HCT116 (cell line): ENCODE measurements around the gene CAMP.
"Not testable (repeated sequence)": the region's sequence is repeated elsewhere in the genome, so short reads cannot be mapped to it uniquely, and the experiment has no call there.

Experiments
- CBX3 ChIP-seq: IDR thresholded peaks from 2 replicates; pipeline ENCODE4 v1.6.1; 2012; ENCODE audit warnings: low read depth
- EZH2phosphoT487 ChIP-seq: fragments of 200-600 bp; IDR thresholded peaks from 2 replicates; pipeline ENCODE4 v1.6.1; 2018; ENCODE audit warnings: antibody characterized with exemption, borderline replicate concordance
- FOSL1 ChIP-seq: IDR thresholded peaks from 2 replicates; pipeline ENCODE4 v1.6.1; 2012; ENCODE audit warnings: low read depth
- JUND ChIP-seq: IDR thresholded peaks from 2 replicates; pipeline ENCODE4 v1.6.1; 2012
- POLR2A ChIP-seq: IDR thresholded peaks from 2 replicates; pipeline ENCODE4 v1.7.0; 2011; ENCODE audit warnings: borderline replicate concordance; ENCODE audit not compliant: insufficient read depth, insufficient read length; ENCODE audit errors: extremely low read depth
- POLR2AphosphoS5 ChIP-seq: IDR thresholded peaks from 2 replicates; pipeline ENCODE4 v1.6.1; 2011; ENCODE audit warnings: mild to moderate bottlenecking, low read depth, low read length, moderate library complexity
- TF ChIP-seq, protein P1 (sequence below), 3 experiments: fragments of 200-600 bp in 1 of 3; sonication (generic) in 1 of 3; IDR thresholded peaks in 2 of 3; conservative IDR thresholded peaks in 1 of 3; 2 replicates each; pipeline ENCODE4 v1.5.1; 2012 to 2017; ENCODE audit warnings: low read depth in 2 of 3, low read length in 2 of 3, antibody characterized with exemption in 1 of 3, borderline replicate concordance in 1 of 3, control low read depth in 1 of 3, mild to moderate bottlenecking in 1 of 3, mixed read lengths in 1 of 3, mixed run types in 1 of 3, moderate library complexity in 1 of 3; ENCODE audit not compliant: insufficient read depth in 1 of 3

DNA sequence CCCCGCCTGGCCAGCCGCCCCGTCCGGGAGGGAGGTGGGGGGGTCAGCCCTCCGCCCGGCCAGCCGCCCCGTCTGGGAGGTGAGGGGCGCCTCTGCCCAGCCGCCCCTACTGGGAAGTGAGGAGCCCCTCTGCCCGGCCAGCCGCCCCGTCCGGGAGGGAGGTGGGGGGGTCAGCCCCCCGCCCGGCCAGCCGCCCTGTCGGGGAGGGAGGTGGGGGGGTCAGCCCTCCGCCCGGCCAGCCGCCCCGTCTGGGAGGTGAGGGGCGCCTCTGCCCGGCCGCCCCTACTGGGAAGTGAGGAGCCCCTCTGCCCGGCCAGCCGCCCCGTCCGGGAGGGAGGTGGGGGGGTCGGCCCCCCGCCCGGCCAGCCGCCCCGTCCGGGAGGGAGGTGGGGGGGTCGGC is 11.5 kb upstream of the CAMP start:
- not testable (repeated sequence) for TF ChIP-seq EZH2phosphoT487, POLR2AphosphoS5, POLR2A, JUND, CBX3, FOSL1
- TF ChIP-seq, protein P1, sequence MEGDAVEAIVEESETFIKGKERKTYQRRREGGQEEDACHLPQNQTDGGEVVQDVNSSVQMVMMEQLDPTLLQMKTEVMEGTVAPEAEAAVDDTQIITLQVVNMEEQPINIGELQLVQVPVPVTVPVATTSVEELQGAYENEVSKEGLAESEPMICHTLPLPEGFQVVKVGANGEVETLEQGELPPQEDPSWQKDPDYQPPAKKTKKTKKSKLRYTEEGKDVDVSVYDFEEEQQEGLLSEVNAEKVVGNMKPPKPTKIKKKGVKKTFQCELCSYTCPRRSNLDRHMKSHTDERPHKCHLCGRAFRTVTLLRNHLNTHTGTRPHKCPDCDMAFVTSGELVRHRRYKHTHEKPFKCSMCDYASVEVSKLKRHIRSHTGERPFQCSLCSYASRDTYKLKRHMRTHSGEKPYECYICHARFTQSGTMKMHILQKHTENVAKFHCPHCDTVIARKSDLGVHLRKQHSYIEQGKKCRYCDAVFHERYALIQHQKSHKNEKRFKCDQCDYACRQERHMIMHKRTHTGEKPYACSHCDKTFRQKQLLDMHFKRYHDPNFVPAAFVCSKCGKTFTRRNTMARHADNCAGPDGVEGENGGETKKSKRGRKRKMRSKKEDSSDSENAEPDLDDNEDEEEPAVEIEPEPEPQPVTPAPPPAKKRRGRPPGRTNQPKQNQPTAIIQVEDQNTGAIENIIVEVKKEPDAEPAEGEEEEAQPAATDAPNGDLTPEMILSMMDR (IDR thresholded peaks at IDR 0.05 in 2 of 3, conservative IDR thresholded peaks at IDR 0.05 in 1 of 3; ENCODE audit: borderline replicate concordance in 1 of 3, insufficient read depth in 1 of 3, low read depth in 2 of 3, low read length in 2 of 3): not testable (repeated sequence)
